Endodermal cell (in vitro differentiated cells): Measurements from ENCODE around the gene CDS2. TPM values are rescaled to one million over a fixed set of nuclear protein-coding genes. Genes with fewer than 3 reads are reported as not detected.
A peak's percentile ranks its signal among the peaks of the same experiment; 100 is the strongest.

Experiments used
- DNase-seq: peaks from one replicate; pipeline ENCODE4 v3.0.0-alpha.2; 2017
- H3K27ac ChIP-seq: 2 replicates; pipeline ENCODE4 v1.5.1; 2013; ENCODE audit warnings: mild to moderate bottlenecking, low read depth, low read length, moderate library complexity
- H3K27me3 ChIP-seq: 2 replicates; pipeline ENCODE4 v1.6.1; 2013; ENCODE audit warnings: mild to moderate bottlenecking, low read length, moderate library complexity; ENCODE audit not compliant: insufficient read depth, control insufficient read depth, poor library complexity, severe bottlenecking
- H3K36me3 ChIP-seq: 2 replicates; pipeline ENCODE4 v1.7.0; 2013; ENCODE audit warnings: mild to moderate bottlenecking, low read length, moderate library complexity; ENCODE audit not compliant: control insufficient read depth, insufficient read depth
- H3K4me1 ChIP-seq: one replicate; pipeline ENCODE4 v1.7.0; 2013; ENCODE audit warnings: low read length; ENCODE audit not compliant: control insufficient read depth, insufficient read depth
- H3K4me3 ChIP-seq: 2 replicates; pipeline ENCODE4 v1.5.1; 2013; ENCODE audit warnings: mild to moderate bottlenecking, low read length, moderate library complexity
- H3K9ac ChIP-seq: 2 replicates; pipeline ENCODE4 v1.6.1; 2013; ENCODE audit warnings: mild to moderate bottlenecking, low read length, moderate library complexity; ENCODE audit not compliant: poor library complexity, severe bottlenecking; ENCODE audit errors: extremely low read depth
- H3K9me3 ChIP-seq: 2 replicates; pipeline ENCODE4 v1.6.1; 2013; ENCODE audit warnings: mild to moderate bottlenecking, low read length, moderate library complexity; ENCODE audit not compliant: control insufficient read depth
- H3K27ac Mint-ChIP-seq: 2 replicates; pipeline ENCODE4 v1.8.0; 2020; ENCODE audit warnings: mixed read lengths
- H3K27me3 Mint-ChIP-seq: 2 replicates; pipeline ENCODE4 v1.8.0; 2021; ENCODE audit warnings: mild to moderate bottlenecking, mixed read lengths; ENCODE audit not compliant: insufficient read depth
- H3K36me3 Mint-ChIP-seq: 2 replicates; pipeline ENCODE4 v1.8.0; 2020; ENCODE audit warnings: low read depth, mixed read lengths
- H3K4me1 Mint-ChIP-seq: 2 replicates; pipeline ENCODE4 v1.8.0; 2020; ENCODE audit warnings: mixed read lengths
- H3K4me3 Mint-ChIP-seq: 2 replicates; pipeline ENCODE4 v1.8.0; 2020; ENCODE audit warnings: mild to moderate bottlenecking, moderate library complexity, mixed read lengths
- H3K9me3 Mint-ChIP-seq: 2 replicates; pipeline ENCODE4 v1.8.0; 2020; ENCODE audit warnings: mild to moderate bottlenecking, mixed read lengths
- CTCF ChIP-seq: fragments of 200-600 bp; sonication (generic); conservative IDR thresholded peaks from 2 replicates; pipeline ENCODE4 v1.5.0; 2021; ENCODE audit warnings: antibody characterized with exemption, mild to moderate bottlenecking
- WGBS, 2 experiments: methylation state at CpG; one replicate each; pipeline versions ENCODE4 v1.1.5 to v1.1.7; 2013; ENCODE audit warnings: missing lambda C conversion rate in 2 of 2, mixed read lengths in 1 of 2; ENCODE audit not compliant: insufficient coverage in 1 of 2, insufficient read length in 1 of 2; 5-methylcytosine and 5-hydroxymethylcytosine counted together
- total RNA-seq, 2 donors: library from RNA; stranded (reverse); fragmentation: NEBNext Ultra II Directional in 1 of 2; extraction: Animal tissue kit (Norgen Biotek cat#: 25700) in 1 of 2; gene quantifications; 2 replicates in 1 of 2; 3 replicates in 1 of 2; pipeline ENCODE4 v1.2.1, GENCODE V29; 2021

The CDS2 gene
- total RNA-seq, 2 donors from 2014 or later = 66.8 to 77.1 TPM

GRCh38 chr20:5173751-5174150 lies 46.9 kb downstream of the CDS2 start:
- no peak overlapping the region for H3K27ac ChIP-seq
- peaks cover 13% of the 10 kb centered on the region for H3K4me1 ChIP-seq
- DNase-seq = no peak
- Mint-ChIP-seq H3K36me3 (peaks cover 45% of the 10 kb centered on the region), H3K4me3 (no peak overlapping the region), H3K27ac (peak overlapping the region; percentile 56), H3K9me3 (no peaks in the 10 kb centered on the region), H3K4me1 (peaks cover 43% of the 10 kb centered on the region), H3K27me3 (no peaks in the 10 kb centered on the region)
- no peaks in the 10 kb centered on the region for H3K9me3 ChIP-seq
- no peaks in the 10 kb centered on the region for H3K27me3 ChIP-seq
- TF ChIP-seq CTCF = no peak
- no peak overlapping the region for H3K4me3 ChIP-seq
- 89 to 93% methylated on average over 3 to 4 of the region's 4 CpGs for WGBS, 2 experiments
- H3K9ac ChIP-seq = no peak overlapping the region
- H3K36me3 ChIP-seq = peaks cover 58% of the 10 kb centered on the region

GRCh38 chr20:5177071-5177470 lies 50.3 kb downstream of the CDS2 start:
- Mint-ChIP-seq H3K4me3 (no peak overlapping the region), H3K36me3 (peaks cover 57% of the 10 kb centered on the region), H3K27ac (peak overlapping the region; percentile 70), H3K4me1 (peaks cover 41% of the 10 kb centered on the region), H3K27me3 (no peaks in the 10 kb centered on the region), H3K9me3 (no peaks in the 10 kb centered on the region)
- Histone ChIP-seq H3K9ac (no peak overlapping the region), H3K36me3 (peaks cover 74% of the 10 kb centered on the region), H3K27ac (no peak overlapping the region), H3K9me3 (no peaks in the 10 kb centered on the region), H3K4me1 (peaks cover 20% of the 10 kb centered on the region), H3K27me3 (no peaks in the 10 kb centered on the region), H3K4me3 (no peak overlapping the region)
- no peak for DNase-seq
- WGBS, 2 experiments = 92% methylated on average over 6 of the region's 6 CpGs
- no peak for TF ChIP-seq CTCF

GRCh38 chr20:5178046-5178445 lies 51.2 kb downstream of the CDS2 start:
- Mint-ChIP-seq H3K27me3 (no peaks in the 10 kb centered on the region), H3K9me3 (no peaks in the 10 kb centered on the region), H3K4me1 (peaks cover 41% of the 10 kb centered on the region), H3K4me3 (no peak overlapping the region), H3K27ac (peak overlapping the region; percentile 67), H3K36me3 (peaks cover 66% of the 10 kb centered on the region)
- DNase-seq = no peak
- Histone ChIP-seq H3K27me3 (no peaks in the 10 kb centered on the region), H3K4me1 (peaks cover 20% of the 10 kb centered on the region), H3K9me3 (no peaks in the 10 kb centered on the region), H3K4me3 (no peak overlapping the region), H3K9ac (no peak overlapping the region), H3K27ac (no peak overlapping the region), H3K36me3 (peaks cover 83% of the 10 kb centered on the region)
- 93 to 100% methylated on average over 2 to 3 of the region's 3 CpGs for WGBS, 2 experiments
- no peak for TF ChIP-seq CTCF
